GM12891 (cell line): Measurements from ENCODE around the gene NPHP4.

ENCODE experiments used
- PAX5 ChIP-seq: IDR thresholded peaks from 2 replicates; pipeline ENCODE4 v1.6.1; 2011; ENCODE audit warnings: low read length, moderate library complexity, mild to moderate bottlenecking; ENCODE audit not compliant: insufficient read depth, severe bottlenecking
- POLR2A ChIP-seq: IDR thresholded peaks from 2 replicates; pipeline ENCODE4 v1.6.1; 2011; ENCODE audit warnings: low read depth, low read length, control low read depth
- POLR2AphosphoS5 ChIP-seq: IDR thresholded peaks from 2 replicates; pipeline ENCODE4 v1.6.1; 2011; ENCODE audit warnings: low read depth, low read length, control low read depth
- POU2F2 ChIP-seq: IDR thresholded peaks from 2 replicates; pipeline ENCODE4 v1.6.1; 2011; ENCODE audit warnings: low read depth, mild to moderate bottlenecking, control low read depth, low read length, moderate library complexity
- SPI1 ChIP-seq: IDR thresholded peaks from 2 replicates; pipeline ENCODE4 v1.6.1; 2011; ENCODE audit warnings: low read depth, low read length, control low read depth
- TAF1 ChIP-seq: IDR thresholded peaks from 2 replicates; pipeline ENCODE4 v1.6.1; 2011; ENCODE audit warnings: low read depth, low read length, control low read depth

GRCh38 chr1:6000444-6001288 lies 8.4 kb upstream of the NPHP4 start:
- TF ChIP-seq POLR2AphosphoS5 (no peak), POLR2A (no peak), PAX5 (no peak), TAF1 (no peak), POU2F2 (no peak), SPI1 (no peak)
